ENCODE data around the gene PDE4B. TPM values are rescaled to one million over a fixed set of nuclear protein-coding genes. Genes with fewer than 3 reads are reported as not detected.

Gene PDE4B
- total and polyA plus RNA-seq, 9 of the 15 experiments (the other 6 are each of a cell fraction or from before 2014, with no cell fraction given) = 0.09 TPM; not detected in 8

- TF ChIP-seq MEF2A (IDR thresholded peaks at IDR 0.05; ENCODE audit: control insufficient read depth, low read depth, low read length) (no peak), GABPB2 (CRISPR knock-in tag; conservative IDR thresholded peaks at IDR 0.05) (no peak), TCF7L2 (IDR thresholded peaks at IDR 0.05; ENCODE audit: low read depth, low read length) (no peak), RFX1 (IDR thresholded peaks at IDR 0.05) (peak; percentile 51; the same call in 1 of the 2 replicates)
- intact Hi-C loops (cut with micrococcal nuclease) = no loop called here
- Histone ChIP-seq H3K36me3 (ENCODE audit: control insufficient read depth, insufficient read depth, low read length) (no peaks in the 10 kb centered on the region), H3K4me3 (no peak overlapping the region), H3K4me1 (replicated peaks in 1 of 2; ENCODE audit: control insufficient read depth in 2 of 2, insufficient read depth in 2 of 2, low read length in 2 of 2) (no peaks in the 10 kb centered on the region), H2AFZ (ENCODE audit: low read depth, low read length) (no peak overlapping the region), H3K9ac (ENCODE audit: insufficient read depth in 1 of 2, low read depth in 2 of 2, low read length in 2 of 2) (no peak overlapping the region), H3K9me3 (replicated peaks; ENCODE audit: control insufficient read depth, insufficient read depth, low read depth, low read length) (no peaks in the 10 kb centered on the region), H3K79me2 (ENCODE audit: control insufficient read depth, insufficient read depth, low read length) (no peaks in the 10 kb centered on the region), H3K27ac (ENCODE audit: extremely low read depth, low read depth, low read length) (no peak overlapping the region), H3K4me2 (ENCODE audit: insufficient read depth, low read length) (no peak overlapping the region), H3K9me1 (ENCODE audit: control insufficient read depth, insufficient read depth, low read length) (no peaks in the 10 kb centered on the region), H4K20me1 (replicated peaks; ENCODE audit: control insufficient read depth, insufficient read depth, low read length) (no peaks in the 10 kb centered on the region), H3K27me3 (ENCODE audit: control insufficient read depth in 2 of 2, insufficient read depth in 2 of 2, low read length in 2 of 2) (peaks cover 0 to 2% of the 10 kb centered on the region in 2 experiments; a peak in 1 of 5 replicates)
- ATAC-seq (no peak), DNase-seq (ENCODE audit: extremely low read depth in 1 of 4, low spot score in 3 of 4) (no peak), FAIRE-seq (no peak)
- in situ Hi-C loops (cut with MboI) = no loop called here
- ChIA-PET CTCF (ENCODE audit: low intra/inter-chr PET ratio) (interaction anchor here (0.6 kb wide), 1 partner anchor 630 kb away, joined by 5 read pairs; no protein-coding TSS in a partner anchor), POLR2A (no interaction called here)
- 0% methylated on average over 4 of the region's 4 CpGs for WGBS (ENCODE audit: insufficient coverage, low coverage, missing lambda C conversion rate)
- BruUV-seq (replicated peaks) = no TSS peak
Measured at GRCh38 chr1:66370462-66370971, 577.8 kb downstream of the PDE4B start.

DNA sequence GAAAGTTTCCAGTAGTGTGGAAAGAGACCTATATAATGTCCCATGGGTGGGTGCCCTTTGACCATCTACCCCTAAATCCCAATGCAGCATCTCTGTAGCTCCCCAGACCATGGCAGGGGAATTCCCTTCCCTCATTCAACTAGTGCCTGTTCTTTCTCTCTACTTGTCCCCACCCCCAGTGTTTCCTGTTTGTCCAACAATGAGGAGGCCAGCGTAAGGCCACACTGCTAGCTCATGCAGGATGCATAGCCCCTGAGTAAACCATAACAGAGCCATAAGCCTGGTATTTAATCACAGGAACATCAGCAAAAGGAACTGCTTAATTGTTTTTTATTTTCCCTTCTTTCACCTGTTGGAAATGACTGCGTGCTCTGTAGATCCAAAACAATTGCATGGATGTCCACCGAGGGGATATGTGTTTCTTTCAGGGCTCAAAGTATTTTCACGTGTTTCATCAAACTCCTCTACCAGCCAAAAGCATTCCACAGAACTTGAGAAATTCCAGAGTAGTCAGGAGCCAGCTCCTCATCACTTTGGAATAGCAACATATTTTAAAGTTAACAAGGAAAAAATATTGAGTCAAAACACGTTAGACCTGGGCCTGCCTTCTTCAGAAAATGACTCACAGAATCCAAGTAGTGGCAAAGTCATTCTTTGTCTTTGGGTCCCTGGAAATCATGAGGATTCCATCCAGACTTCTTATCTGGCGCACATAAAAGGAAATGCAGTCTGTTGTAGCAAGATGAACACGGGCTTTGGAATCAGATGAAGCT lies 578.7 kb downstream of the PDE4B start:
- H4K20me1 ChIP-seq (replicated peaks; ENCODE audit: control insufficient read depth, insufficient read depth, low read length) = no peaks in the 10 kb centered on the region
- H3K4me2 ChIP-seq (ENCODE audit: insufficient read depth, low read length) = no peak overlapping the region
- H3K79me2 ChIP-seq (ENCODE audit: control insufficient read depth, insufficient read depth, low read length) = no peaks in the 10 kb centered on the region
- no peak overlapping the region for H3K9ac ChIP-seq (ENCODE audit: insufficient read depth in 1 of 2, low read depth in 2 of 2, low read length in 2 of 2)
- peaks cover 0 to 2% of the 10 kb centered on the region in 2 experiments; a peak in 1 of 5 replicates for H3K27me3 ChIP-seq (ENCODE audit: control insufficient read depth in 2 of 2, insufficient read depth in 2 of 2, low read length in 2 of 2)
- in situ Hi-C loops (cut with MboI) (no loop called here), intact Hi-C loops (cut with micrococcal nuclease) (no loop called here)
- ChIA-PET CTCF (ENCODE audit: low intra/inter-chr PET ratio) (interaction anchor here (0.6 kb wide), 1 partner anchor 631 kb away, joined by 5 read pairs; no protein-coding TSS in a partner anchor), POLR2A (no interaction called here)
- WGBS (ENCODE audit: insufficient coverage, low coverage, missing lambda C conversion rate) = 0% methylated on average over 7 of the region's 7 CpGs
- ATAC-seq (no peak), DNase-seq (ENCODE audit: extremely low read depth in 1 of 4, low spot score in 3 of 4) (no peak), FAIRE-seq (no peak)
- no peaks in the 10 kb centered on the region for H3K36me3 ChIP-seq (ENCODE audit: control insufficient read depth, insufficient read depth, low read length)
- no peaks in the 10 kb centered on the region for H3K4me1 ChIP-seq (replicated peaks in 1 of 2; ENCODE audit: control insufficient read depth in 2 of 2, insufficient read depth in 2 of 2, low read length in 2 of 2)
- no TSS peak for BruUV-seq (replicated peaks)
- H3K9me3 ChIP-seq (replicated peaks; ENCODE audit: control insufficient read depth, insufficient read depth, low read depth, low read length) = no peaks in the 10 kb centered on the region
- no peak overlapping the region for H2AFZ ChIP-seq (ENCODE audit: low read depth, low read length)
- H3K9me1 ChIP-seq (ENCODE audit: control insufficient read depth, insufficient read depth, low read length) = no peaks in the 10 kb centered on the region
- H3K4me3 ChIP-seq = no peak overlapping the region
- H3K27ac ChIP-seq (ENCODE audit: extremely low read depth, low read depth, low read length) = no peak overlapping the region
- TF ChIP-seq XRCC5 (IDR thresholded peaks at IDR 0.05; ENCODE audit: low read depth, low read length) = no peak
- no peak for TF ChIP-seq ZBTB8A (IDR thresholded peaks at IDR 0.05; ENCODE audit: partially characterized antibody)
- TF ChIP-seq ZNF830 (CRISPR knock-in tag; IDR thresholded peaks at IDR 0.05) = no peak
- no peak for TF ChIP-seq MIER1 (IDR thresholded peaks at IDR 0.05; ENCODE audit: low read depth)
- TF ChIP-seq DACH1 (IDR thresholded peaks at IDR 0.05; ENCODE audit: partially characterized antibody) = no peak
- no peak for TF ChIP-seq ZNF431 (CRISPR knock-in tag; IDR thresholded peaks at IDR 0.05)
- no peak for TF ChIP-seq TCF15 (CRISPR knock-in tag; IDR thresholded peaks at IDR 0.05)
- TF ChIP-seq CBFA2T2 (conservative IDR thresholded peaks at IDR 0.05) = no peak
- no peak for TF ChIP-seq ZNF76 (CRISPR knock-in tag; IDR thresholded peaks at IDR 0.05; ENCODE audit: borderline replicate concordance)
- no peak for TF ChIP-seq FOXK2 (conservative IDR thresholded peaks at IDR 0.05 in 1 of 2, IDR thresholded peaks at IDR 0.05 in 1 of 2; ENCODE audit: low read depth in 2 of 2)
- TF ChIP-seq TCFL5 (CRISPR knock-in tag; conservative IDR thresholded peaks at IDR 0.05) = no peak
- no peak for TF ChIP-seq TCF7 (IDR thresholded peaks at IDR 0.05; ENCODE audit: borderline replicate concordance)
- no peak for TF ChIP-seq ZNF121 (CRISPR knock-in tag; conservative IDR thresholded peaks at IDR 0.05)
